GM23248 (cell line): ENCODE data around the gene TSPAN9. TPM values are rescaled to one million over a fixed set of nuclear protein-coding genes. Genes with fewer than 3 reads are reported as not detected.

Experiments
- DNase-seq: peaks from one replicate; pipeline ENCODE4 v3.0.0-alpha.2; 2015
- H2AFZ ChIP-seq: fragments of 200-600 bp; sonication (generic); 2 replicates; pipeline ENCODE4 v1.6.1; 2016; ENCODE audit warnings: antibody characterized with exemption
- H3F3A ChIP-seq: fragments of 200-600 bp; sonication (generic); 2 replicates; pipeline ENCODE4 v1.6.1; 2016; ENCODE audit warnings: mild to moderate bottlenecking, antibody characterized with exemption, mixed run types; ENCODE audit not compliant: insufficient read depth
- H3K27ac ChIP-seq: fragments of 200-600 bp; sonication (generic); 2 replicates; pipeline ENCODE4 v1.5.1; 2016; ENCODE audit warnings: mild to moderate bottlenecking
- H3K27me3 ChIP-seq: fragments of 200-600 bp; sonication (generic); replicated peaks from 2 replicates; pipeline ENCODE4 v1.6.1; 2016; ENCODE audit warnings: mild to moderate bottlenecking; ENCODE audit not compliant: insufficient read depth
- H3K36me3 ChIP-seq: fragments of 200-600 bp; sonication (generic); 2 replicates; pipeline ENCODE4 v1.6.1; 2016; ENCODE audit warnings: low read depth, mild to moderate bottlenecking
- H3K4me1 ChIP-seq: fragments of 200-600 bp; sonication (generic); 2 replicates; pipeline ENCODE4 v1.6.1; 2016; ENCODE audit warnings: mild to moderate bottlenecking; ENCODE audit not compliant: insufficient read depth
- H3K4me2 ChIP-seq: fragments of 200-600 bp; sonication (generic); one replicate; pipeline ENCODE4 v1.6.1; 2016; ENCODE audit warnings: mild to moderate bottlenecking; ENCODE audit not compliant: unreplicated experiment
- H3K4me3 ChIP-seq: fragments of 200-600 bp; sonication (generic); 2 replicates; pipeline ENCODE4 v1.5.1; 2016; ENCODE audit warnings: mild to moderate bottlenecking
- H3K79me2 ChIP-seq: fragments of 200-600 bp; sonication (generic); 2 replicates; pipeline ENCODE4 v1.6.1; 2016; ENCODE audit warnings: mild to moderate bottlenecking; ENCODE audit not compliant: insufficient read depth
- H3K9ac ChIP-seq: fragments of 200-600 bp; sonication (generic); 2 replicates; pipeline ENCODE4 v1.6.1; 2016; ENCODE audit warnings: mild to moderate bottlenecking
- H3K9me2 ChIP-seq: fragments of 200-600 bp; sonication (generic); 2 replicates; pipeline ENCODE4 v1.6.1; 2016; ENCODE audit warnings: mixed run types, mild to moderate bottlenecking, moderate library complexity; ENCODE audit not compliant: insufficient read depth
- H3K9me3 ChIP-seq: fragments of 200-600 bp; sonication (generic); one replicate; pipeline ENCODE4 v1.6.1; 2017; ENCODE audit warnings: low read depth
- H4K20me1 ChIP-seq: fragments of 200-600 bp; sonication (generic); 2 replicates; pipeline ENCODE4 v1.6.0; 2016; ENCODE audit not compliant: insufficient read depth
- EZH2 ChIP-seq: fragments of 200-600 bp; sonication (generic); IDR thresholded peaks from 2 replicates; pipeline ENCODE4 v1.6.1; 2018; ENCODE audit warnings: antibody characterized with exemption, mild to moderate bottlenecking; ENCODE audit not compliant: insufficient read depth, poor library complexity, severe bottlenecking
- EZH2phosphoT487 ChIP-seq: fragments of 200-600 bp; sonication (generic); IDR thresholded peaks from 2 replicates; pipeline ENCODE4 v1.6.1; 2018; ENCODE audit warnings: antibody characterized with exemption, moderate library complexity, mild to moderate bottlenecking, low read depth; ENCODE audit not compliant: insufficient read depth
- WGBS, 2 experiments: methylation state at CpG; one replicate each; pipeline ENCODE4 v1.1.6; 2015 to 2017; ENCODE audit warnings: low lambda C conversion rate in 2 of 2, low coverage in 1 of 2; ENCODE audit errors: missing lambda C conversion rate in 2 of 2; 5-methylcytosine and 5-hydroxymethylcytosine counted together
- in situ Hi-C: fragments of 300-500 bp; cut with MboI; formaldehyde crosslinking; loops from 2 replicates; pipeline ENCODE4 v1.15.0; 2020
- polyA plus RNA-seq: library from polyadenylated mRNA; unstranded; fragments of >200 nt; fragmentation: Nextera tagmentation; extraction: Ambion mirVana; gene quantifications from 2 replicates; pipeline ENCODE4 v1.2.1, GENCODE V29; 2016
- total RNA-seq: library from RNA; depleted of rRNA; stranded (reverse); fragments of >200 nt; shearing (Covaris generic); gene quantifications from 2 replicates; pipeline ENCODE4 v1.2.3, GENCODE V29; 2014

The TSPAN9 gene
- total and polyA plus RNA-seq, 2 experiments from 2014 or later, result 9.5 to 14.4 TPM

DNA sequence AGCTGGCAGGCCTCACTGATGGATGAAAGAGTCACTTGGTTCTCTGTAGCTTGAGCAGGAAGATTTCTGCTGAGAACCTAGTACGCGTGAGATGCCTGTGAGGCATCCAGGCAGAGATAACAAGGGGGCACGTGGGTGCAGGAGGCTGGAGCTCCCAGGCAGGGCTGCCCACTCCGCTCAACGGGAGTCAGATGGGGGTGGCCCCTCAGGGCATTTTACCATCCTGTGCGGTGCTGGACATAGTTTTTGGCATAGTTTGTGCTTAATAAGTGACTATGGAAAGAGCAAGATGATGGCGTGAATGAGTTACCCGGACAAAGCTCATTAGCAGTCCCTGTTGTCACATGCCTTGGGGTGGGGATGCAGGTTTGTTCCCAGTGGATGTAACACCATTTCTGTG is 182.8 kb downstream of the TSPAN9 start:
- DNase-seq, result no peak
- H3K4me3 ChIP-seq, result no peak overlapping the region
- H3K4me1 ChIP-seq, result no peaks in the 10 kb centered on the region
- 96% methylated on average over 8 of the region's 8 CpGs for WGBS, 2 experiments
- no peaks in the 10 kb centered on the region for H3K9me3 ChIP-seq
- TF ChIP-seq EZH2phosphoT487 (no peak), EZH2 (no peak)
- no peaks in the 10 kb centered on the region for H3K9me2 ChIP-seq
- H3K9ac ChIP-seq, result no peak overlapping the region
- no peaks in the 10 kb centered on the region for H3K79me2 ChIP-seq
- no peaks in the 10 kb centered on the region for H3K36me3 ChIP-seq
- no peak overlapping the region for H3K27ac ChIP-seq
- H4K20me1 ChIP-seq, result no peaks in the 10 kb centered on the region
- no peaks in the 10 kb centered on the region for H3K27me3 ChIP-seq
- H2AFZ ChIP-seq, result no peak overlapping the region
- in situ Hi-C loops, result no loop called here
- H3K4me2 ChIP-seq, result no peak overlapping the region
- no peaks in the 10 kb centered on the region for H3F3A ChIP-seq

- H3K9me3 ChIP-seq, result no peaks in the 10 kb centered on the region
- H3K36me3 ChIP-seq, result no peaks in the 10 kb centered on the region
- no peaks in the 10 kb centered on the region for H3K79me2 ChIP-seq
- H3K4me2 ChIP-seq, result no peak overlapping the region
- H3K9ac ChIP-seq, result no peak overlapping the region
- no peak overlapping the region for H3K4me3 ChIP-seq
- H2AFZ ChIP-seq, result no peak overlapping the region
- TF ChIP-seq EZH2phosphoT487, result no peak
- no peak for TF ChIP-seq EZH2
- no peaks in the 10 kb centered on the region for H3K9me2 ChIP-seq
- in situ Hi-C loops, result no loop called here
- 69 to 72% methylated on average over 11 of the region's 11 CpGs for WGBS, 2 experiments
- H3K27me3 ChIP-seq, result no peaks in the 10 kb centered on the region
- no peaks in the 10 kb centered on the region for H3K4me1 ChIP-seq
- no peak overlapping the region for H3K27ac ChIP-seq
- peak; percentile 30 for DNase-seq
- H4K20me1 ChIP-seq, result no peaks in the 10 kb centered on the region
- no peaks in the 10 kb centered on the region for H3F3A ChIP-seq
Observed at GRCh38 chr12:3261782-3262359, 184.7 kb downstream of the TSPAN9 start.

GRCh38 chr12:3262470-3262869 is 185.3 kb downstream of the TSPAN9 start:
- TF ChIP-seq EZH2 (no peak), EZH2phosphoT487 (no peak)
- no peaks in the 10 kb centered on the region for H3F3A ChIP-seq
- no peaks in the 10 kb centered on the region for H3K36me3 ChIP-seq
- no peaks in the 10 kb centered on the region for H3K9me2 ChIP-seq
- no peaks in the 10 kb centered on the region for H4K20me1 ChIP-seq
- H2AFZ ChIP-seq, result no peak overlapping the region
- H3K79me2 ChIP-seq, result no peaks in the 10 kb centered on the region
- 75 to 82% methylated on average over 10 of the region's 10 CpGs for WGBS, 2 experiments
- no peaks in the 10 kb centered on the region for H3K27me3 ChIP-seq
- H3K9ac ChIP-seq, result no peak overlapping the region
- DNase-seq, result no peak
- H3K27ac ChIP-seq, result no peak overlapping the region
- in situ Hi-C loops, result no loop called here
- no peaks in the 10 kb centered on the region for H3K4me1 ChIP-seq
- no peak overlapping the region for H3K4me3 ChIP-seq
- no peak overlapping the region for H3K4me2 ChIP-seq
- H3K9me3 ChIP-seq, result no peaks in the 10 kb centered on the region

DNA sequence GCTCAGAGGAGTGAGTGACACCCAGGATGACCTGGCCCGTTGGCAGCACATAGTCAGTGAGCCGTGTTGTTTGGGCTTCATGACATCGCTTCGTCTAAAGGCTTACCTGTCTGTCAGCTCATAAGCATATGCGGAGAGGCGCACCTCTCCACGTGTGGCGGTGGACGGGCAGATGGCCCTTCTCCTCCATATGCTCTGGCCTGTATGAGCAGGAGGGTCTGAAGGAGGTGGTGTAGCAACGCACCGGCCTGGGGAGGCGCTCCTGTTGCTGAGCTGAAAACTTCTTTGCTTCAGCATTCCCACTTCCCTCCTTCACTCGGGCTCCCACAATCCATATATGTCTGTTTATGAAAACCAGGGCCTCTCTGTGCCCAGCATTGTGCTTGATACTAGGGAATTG is 186.1 kb downstream of the TSPAN9 start:
- no peak for DNase-seq
- H3K9me3 ChIP-seq, result no peaks in the 10 kb centered on the region
- no peaks in the 10 kb centered on the region for H4K20me1 ChIP-seq
- H3K27ac ChIP-seq, result no peak overlapping the region
- TF ChIP-seq EZH2phosphoT487, result no peak
- TF ChIP-seq EZH2, result no peak
- H3K9me2 ChIP-seq, result no peaks in the 10 kb centered on the region
- H3F3A ChIP-seq, result no peaks in the 10 kb centered on the region
- H3K4me2 ChIP-seq, result no peak overlapping the region
- H3K4me1 ChIP-seq, result no peaks in the 10 kb centered on the region
- no peaks in the 10 kb centered on the region for H3K79me2 ChIP-seq
- no peaks in the 10 kb centered on the region for H3K27me3 ChIP-seq
- H3K9ac ChIP-seq, result no peak overlapping the region
- in situ Hi-C loops, result no loop called here
- WGBS, 2 experiments, result 93 to 96% methylated on average over 13 of the region's 13 CpGs
- H3K4me3 ChIP-seq, result no peak overlapping the region
- no peak overlapping the region for H2AFZ ChIP-seq
- H3K36me3 ChIP-seq, result no peaks in the 10 kb centered on the region
